Caco-2 (cell line): ENCODE results near the gene KRTAP9-4. TPM values are rescaled to one million over a fixed set of nuclear protein-coding genes. Genes with fewer than 3 reads are reported as not detected.
"Not testable (repeated sequence)": the region's sequence is repeated elsewhere in the genome, so short reads cannot be mapped to it uniquely, and the experiment has no call there.

ENCODE experiments used
- Bru-seq: library from RNA; stranded (reverse); fragments of 400-500 nt; gene quantifications from one replicate; lab custom pipeline; 2021; lab: Mats Ljungman, UMichigan
- BruChase-seq, 2 experiments: library from RNA; stranded (reverse); fragments of 400-500 nt; gene quantifications; one replicate each; lab custom pipeline; 2021; lab: Mats Ljungman, UMichigan
- BruUV-seq: library from RNA; stranded (reverse); fragments of 400-500 nt; replicated peaks from 2 replicates; lab custom pipeline; 2021; lab: Mats Ljungman, UMichigan
- CTCF ChIA-PET: fragments of 300-600 bp; sonication (Branson Sonifier 250); formaldehyde crosslinking; loops from one replicate; lab custom pipeline; 2022; ENCODE audit warnings: antibody characterized with exemption; lab: Charles Lee
- POLR2A ChIA-PET: fragments of 300-600 bp; sonication (Branson Sonifier 250); formaldehyde crosslinking; loops from one replicate; lab custom pipeline; 2022; ENCODE audit warnings: antibody characterized with exemption; lab: Charles Lee
- DNase-seq, 2 experiments: peaks; one replicate each; pipeline versions ENCODE4 v3.0.0 to v3.0.0-alpha.2; 2020 to 2022
- H3K27me3 ChIP-seq: replicated peaks from 2 replicates; pipeline ENCODE4 v1.6.0; 2011; ENCODE audit warnings: low read length; ENCODE audit not compliant: control insufficient read depth, insufficient read depth
- H3K36me3 ChIP-seq: 2 replicates; pipeline ENCODE4 v1.5.1; 2011; ENCODE audit warnings: low read length; ENCODE audit not compliant: control insufficient read depth, insufficient read depth
- H3K4me1 ChIP-seq: fragments of 250-450 bp; sonication (Bioruptor Pico); 2 replicates; pipeline ENCODE4 v1.5.1; 2020; ENCODE audit warnings: mild to moderate bottlenecking
- H3K4me3 ChIP-seq: 2 replicates; pipeline ENCODE4 v1.5.1; 2011; ENCODE audit warnings: low read depth, mild to moderate bottlenecking, control low read depth, low read length
- H3K9me3 ChIP-seq: fragments of 250-450 bp; sonication (Bioruptor Pico); 2 replicates; pipeline ENCODE4 v1.5.1; 2020; ENCODE audit warnings: mild to moderate bottlenecking, moderate library complexity
- H3K27ac Mint-ChIP-seq: one replicate; pipeline ENCODE4 v1.8.0; 2022; ENCODE audit warnings: mixed read lengths; ENCODE audit not compliant: unreplicated experiment
- H3K27me3 Mint-ChIP-seq: one replicate; pipeline ENCODE4 v1.8.0; 2022; ENCODE audit warnings: mixed read lengths; ENCODE audit not compliant: insufficient read depth, unreplicated experiment
- H3K36me3 Mint-ChIP-seq: one replicate; pipeline ENCODE4 v1.8.0; 2022; ENCODE audit warnings: mild to moderate bottlenecking, mixed read lengths; ENCODE audit not compliant: insufficient read depth, unreplicated experiment
- H3K4me1 Mint-ChIP-seq: one replicate; pipeline ENCODE4 v1.8.0; 2022; ENCODE audit warnings: low read depth, mixed read lengths; ENCODE audit not compliant: unreplicated experiment
- H3K4me3 Mint-ChIP-seq: one replicate; pipeline ENCODE4 v1.8.0; 2022; ENCODE audit warnings: mild to moderate bottlenecking, moderate library complexity, mixed read lengths; ENCODE audit not compliant: unreplicated experiment
- H3K9me3 Mint-ChIP-seq: one replicate; pipeline ENCODE4 v1.8.0; 2022; ENCODE audit warnings: mixed read lengths; ENCODE audit not compliant: unreplicated experiment
- intact Hi-C: fragments of 100-400 bp; cut with micrococcal nuclease; formaldehyde crosslinking; loops from one replicate; pipeline ENCODE4 v1.10.0; 2022; ENCODE audit not compliant: unreplicated experiment
- long read RNA-seq: library from polyadenylated mRNA; stranded (forward); transcript quantifications from one replicate; pipeline ENCODE4 v2.0.0, GENCODE V29; 2022
- total RNA-seq: library from RNA; stranded (reverse); gene quantifications from 2 replicates; pipeline ENCODE4 v1.2.3, GENCODE V29; 2022
- TF ChIP-seq, protein P1 (sequence below), 2 experiments: fragments of 200-600 bp in 1 of 2; IDR thresholded peaks; 1 replicate in 1 of 2; 2 replicates in 1 of 2; pipeline versions ENCODE4 v1.5.1 to v1.8.0; 2011 to 2022; ENCODE audit warnings: antibody characterized with exemption in 1 of 2, control low read depth in 1 of 2, inconsistent platforms in 1 of 2, low read depth in 1 of 2, low read length in 1 of 2, mild to moderate bottlenecking in 1 of 2, moderate library complexity in 1 of 2; ENCODE audit not compliant: insufficient read depth in 1 of 2, severe bottlenecking in 1 of 2, unreplicated experiment in 1 of 2

Gene KRTAP9-4, protein sequence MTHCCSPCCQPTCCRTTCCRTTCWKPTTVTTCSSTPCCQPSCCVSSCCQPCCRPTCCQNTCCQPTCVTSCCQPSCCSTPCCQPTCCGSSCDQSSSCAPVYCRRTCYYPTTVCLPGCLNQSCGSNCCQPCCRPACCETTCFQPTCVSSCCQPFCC
- total RNA-seq (not detected in 2 replicates), Bru-seq, nascent RNA (not detected), BruChase-seq, experiment 1, labeled RNA remaining after a 2-hour chase (not detected), BruChase-seq, experiment 2, labeled RNA remaining after a 6-hour chase (not detected)
- long read RNA-seq: 0 reads

DNA sequence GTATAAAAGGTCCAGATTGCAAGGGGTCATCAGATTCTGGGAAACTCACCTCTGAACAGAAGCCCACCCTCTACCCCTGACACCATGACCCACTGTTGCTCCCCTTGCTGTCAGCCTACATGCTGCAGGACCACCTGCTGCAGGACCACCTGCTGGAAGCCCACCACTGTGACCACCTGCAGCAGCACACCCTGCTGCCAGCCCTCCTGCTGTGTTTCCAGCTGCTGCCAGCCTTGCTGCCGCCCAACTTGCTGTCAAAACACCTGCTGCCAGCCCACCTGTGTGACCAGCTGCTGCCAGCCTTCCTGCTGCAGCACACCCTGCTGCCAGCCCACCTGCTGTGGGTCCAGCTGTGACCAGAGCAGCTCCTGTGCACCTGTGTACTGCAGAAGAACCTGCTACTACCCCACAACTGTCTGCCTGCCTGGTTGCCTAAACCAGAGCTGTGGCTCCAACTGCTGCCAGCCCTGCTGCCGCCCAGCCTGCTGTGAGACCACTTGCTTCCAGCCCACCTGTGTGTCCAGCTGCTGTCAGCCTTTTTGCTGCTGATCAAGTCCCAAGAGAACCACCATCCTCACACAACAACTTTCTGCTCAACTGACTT is at the start of gene KRTAP9-4:
Gene KRTAP9-4, plus strand, starts transcription at position 51 of the 604 bp plus-strand sequence. Its CDS starts 34 bp downstream, at position 85.
- H3K9me3 ChIP-seq, H3K4me1 Mint-ChIP-seq, POLR2A ChIA-PET, BruUV-seq, H3K36me3 Mint-ChIP-seq, H3K27ac Mint-ChIP-seq, H3K27me3 ChIP-seq, H3K9me3 Mint-ChIP-seq, H3K36me3 ChIP-seq, H3K4me3 ChIP-seq, H3K4me3 Mint-ChIP-seq, DNase-seq, H3K4me1 ChIP-seq, CTCF ChIA-PET, intact Hi-C loops: not testable (repeated sequence)
- H3K27me3 Mint-ChIP-seq: peaks cover 10% of the 10 kb centered on the region

DNA sequence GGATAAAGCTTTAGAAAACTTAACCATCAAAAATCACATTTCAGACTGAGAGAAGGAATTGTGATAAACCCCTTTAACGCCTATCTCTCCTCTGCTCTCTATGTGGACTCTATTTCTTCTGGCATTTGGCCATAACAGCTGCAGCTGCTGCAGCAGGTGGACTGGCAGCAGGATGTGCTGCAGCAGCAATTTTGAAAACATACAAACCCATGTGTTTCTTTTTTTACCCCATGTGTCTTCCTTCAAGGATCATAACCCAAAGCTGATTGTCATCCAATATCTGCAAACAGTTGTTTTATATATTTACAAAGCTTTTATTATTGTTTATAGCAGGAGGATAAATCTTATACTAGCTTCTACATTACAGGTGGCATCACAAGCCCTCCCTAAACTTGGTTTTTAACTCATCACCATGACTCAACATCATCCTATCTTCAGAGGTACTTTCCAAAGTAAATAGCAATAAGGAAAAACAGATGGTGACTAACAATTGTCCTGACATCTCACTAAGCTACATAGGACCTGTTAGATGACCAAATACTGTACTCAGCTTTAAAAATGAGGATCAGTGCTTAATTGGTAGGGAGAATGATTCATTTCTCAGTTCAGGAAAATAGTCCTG is 37.5 kb upstream of the KRTAP9-4 start:
- no peaks in the 10 kb centered on the region for H3K27me3 Mint-ChIP-seq
- no peaks in the 10 kb centered on the region for H3K36me3 Mint-ChIP-seq
- H3K4me1 Mint-ChIP-seq: no peaks in the 10 kb centered on the region
- CTCF ChIA-PET: no interaction called here
- no peak for DNase-seq
- no peak overlapping the region for H3K27ac Mint-ChIP-seq
- H3K9me3 Mint-ChIP-seq: no peaks in the 10 kb centered on the region
- Histone ChIP-seq H3K36me3 (no peaks in the 10 kb centered on the region), H3K9me3 (peaks cover 4% of the 10 kb centered on the region; the same call in 1 of the 2 replicates), H3K4me3 (no peak overlapping the region), H3K27me3 (no peaks in the 10 kb centered on the region), H3K4me1 (no peaks in the 10 kb centered on the region)
- POLR2A ChIA-PET: no interaction called here
- TF ChIP-seq, protein P1, sequence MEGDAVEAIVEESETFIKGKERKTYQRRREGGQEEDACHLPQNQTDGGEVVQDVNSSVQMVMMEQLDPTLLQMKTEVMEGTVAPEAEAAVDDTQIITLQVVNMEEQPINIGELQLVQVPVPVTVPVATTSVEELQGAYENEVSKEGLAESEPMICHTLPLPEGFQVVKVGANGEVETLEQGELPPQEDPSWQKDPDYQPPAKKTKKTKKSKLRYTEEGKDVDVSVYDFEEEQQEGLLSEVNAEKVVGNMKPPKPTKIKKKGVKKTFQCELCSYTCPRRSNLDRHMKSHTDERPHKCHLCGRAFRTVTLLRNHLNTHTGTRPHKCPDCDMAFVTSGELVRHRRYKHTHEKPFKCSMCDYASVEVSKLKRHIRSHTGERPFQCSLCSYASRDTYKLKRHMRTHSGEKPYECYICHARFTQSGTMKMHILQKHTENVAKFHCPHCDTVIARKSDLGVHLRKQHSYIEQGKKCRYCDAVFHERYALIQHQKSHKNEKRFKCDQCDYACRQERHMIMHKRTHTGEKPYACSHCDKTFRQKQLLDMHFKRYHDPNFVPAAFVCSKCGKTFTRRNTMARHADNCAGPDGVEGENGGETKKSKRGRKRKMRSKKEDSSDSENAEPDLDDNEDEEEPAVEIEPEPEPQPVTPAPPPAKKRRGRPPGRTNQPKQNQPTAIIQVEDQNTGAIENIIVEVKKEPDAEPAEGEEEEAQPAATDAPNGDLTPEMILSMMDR (IDR thresholded peaks at IDR 0.05; ENCODE audit: insufficient read depth in 1 of 2, low read depth in 1 of 2, low read length in 1 of 2, severe bottlenecking in 1 of 2, unreplicated experiment in 1 of 2): no peak
- no peak overlapping the region for H3K4me3 Mint-ChIP-seq
- intact Hi-C loops: no loop called here
- BruUV-seq: no TSS peak

DNA sequence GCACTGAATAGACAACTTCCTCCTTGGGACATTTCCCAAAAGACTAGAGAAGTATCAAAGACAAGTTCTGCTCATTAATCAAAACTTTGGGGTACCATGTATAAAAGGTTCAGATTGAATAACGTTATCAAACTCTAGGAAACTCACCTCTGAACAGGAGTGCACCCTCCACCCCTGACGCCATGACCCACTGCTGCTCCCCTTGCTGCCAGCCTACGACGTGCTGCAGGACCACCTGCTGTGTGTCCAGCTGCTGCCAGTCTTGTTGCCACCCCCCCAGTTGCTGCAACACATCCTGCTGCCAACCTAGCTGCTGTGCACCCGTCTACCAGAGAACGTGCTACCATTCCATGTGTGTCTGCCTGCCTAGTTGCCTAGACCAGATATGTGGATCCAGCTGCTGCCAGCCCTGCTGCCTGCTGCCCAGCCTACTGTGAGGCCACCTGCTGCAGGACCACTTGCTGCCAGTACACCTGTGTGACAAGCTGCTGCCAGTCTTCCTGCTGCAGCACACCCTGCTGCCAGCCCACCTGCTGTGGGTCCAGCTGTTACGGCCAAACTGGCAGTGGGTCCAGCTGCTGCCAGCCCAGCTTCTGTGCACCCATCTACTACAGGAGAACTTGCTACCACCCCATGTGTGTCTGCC is 36.8 kb upstream of the KRTAP9-4 start:
- peaks cover 4% of the 10 kb centered on the region; the same call in 1 of the 2 replicates for H3K9me3 ChIP-seq
- no TSS peak for BruUV-seq
- POLR2A ChIA-PET: no interaction called here
- H3K36me3 ChIP-seq: no peaks in the 10 kb centered on the region
- intact Hi-C loops: no loop called here
- Mint-ChIP-seq H3K4me1 (no peaks in the 10 kb centered on the region), H3K27me3 (no peaks in the 10 kb centered on the region), H3K9me3 (no peaks in the 10 kb centered on the region), H3K4me3 (no peak overlapping the region), H3K27ac (no peak overlapping the region), H3K36me3 (no peaks in the 10 kb centered on the region)
- CTCF ChIA-PET: no interaction called here
- TF ChIP-seq, protein P1 (IDR thresholded peaks at IDR 0.05; ENCODE audit: insufficient read depth in 1 of 2, low read depth in 1 of 2, low read length in 1 of 2, severe bottlenecking in 1 of 2, unreplicated experiment in 1 of 2): no peak
- no peaks in the 10 kb centered on the region for H3K4me1 ChIP-seq
- H3K4me3 ChIP-seq: no peak overlapping the region
- H3K27me3 ChIP-seq: no peaks in the 10 kb centered on the region
- no peak for DNase-seq
